Panc1 (cell line): ENCODE data around the gene SLITRK1.

Experiments
- POLR2AphosphoS5 ChIP-seq: IDR thresholded peaks from 2 replicates; pipeline ENCODE4 v1.6.1; 2012; ENCODE audit warnings: mild to moderate bottlenecking, low read depth, low read length, moderate library complexity
- TCF7L2 ChIP-seq: IDR thresholded peaks from 2 replicates; pipeline ENCODE4 v1.6.1; 2011; ENCODE audit warnings: mild to moderate bottlenecking, low read depth, low read length, inconsistent platforms
- TF ChIP-seq, protein P1 (sequence below), 2 experiments: IDR thresholded peaks; 2 replicates each; pipeline ENCODE4 v1.6.1; 2011 to 2012; ENCODE audit warnings: low read depth in 2 of 2, control low read depth in 1 of 2, low read length in 1 of 2, mild to moderate bottlenecking in 1 of 2, moderate library complexity in 1 of 2; ENCODE audit not compliant: insufficient read depth in 1 of 2
- TF ChIP-seq, protein P2 (sequence below): fragments of 450-650 bp; IDR thresholded peaks from 2 replicates; pipeline ENCODE4 v1.5.1; 2017; ENCODE audit warnings: mild to moderate bottlenecking

DNA sequence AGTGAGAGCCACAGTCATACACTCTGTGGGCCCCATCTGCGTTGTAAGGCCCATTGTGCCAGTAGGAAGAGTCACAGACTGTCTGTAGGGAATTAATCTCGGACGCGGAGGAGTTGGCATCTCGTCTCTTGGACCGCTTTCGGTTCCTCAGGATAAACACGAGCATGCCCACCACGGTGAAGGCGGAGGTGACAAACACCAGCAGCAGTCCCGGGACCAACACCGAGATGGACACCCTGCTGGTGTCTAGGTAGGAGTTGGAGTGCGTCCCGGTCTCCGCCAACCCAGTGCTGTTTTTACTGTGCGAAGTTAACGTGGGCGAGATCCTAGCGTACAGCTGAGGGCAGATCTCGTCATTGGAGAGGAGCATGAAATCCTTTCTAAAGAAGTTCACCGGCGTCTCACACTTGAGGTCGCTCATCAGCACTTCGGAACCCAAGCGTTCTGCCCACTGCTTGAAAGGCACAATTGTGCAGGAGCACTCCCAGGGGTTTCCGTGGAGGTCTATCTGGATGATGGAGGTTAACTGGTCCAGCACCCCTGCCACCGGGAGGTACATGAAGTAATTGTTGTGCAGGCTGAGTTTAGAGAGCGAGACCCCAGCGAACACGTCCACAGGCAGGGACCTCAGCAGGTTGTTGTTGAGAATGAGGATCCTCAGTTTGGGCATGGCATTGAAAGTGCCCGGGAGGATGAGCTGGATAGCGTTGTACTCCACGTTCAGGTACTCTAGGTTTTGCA lies 2.7 kb downstream of the SLITRK1 start:
- TF ChIP-seq, protein P1, sequence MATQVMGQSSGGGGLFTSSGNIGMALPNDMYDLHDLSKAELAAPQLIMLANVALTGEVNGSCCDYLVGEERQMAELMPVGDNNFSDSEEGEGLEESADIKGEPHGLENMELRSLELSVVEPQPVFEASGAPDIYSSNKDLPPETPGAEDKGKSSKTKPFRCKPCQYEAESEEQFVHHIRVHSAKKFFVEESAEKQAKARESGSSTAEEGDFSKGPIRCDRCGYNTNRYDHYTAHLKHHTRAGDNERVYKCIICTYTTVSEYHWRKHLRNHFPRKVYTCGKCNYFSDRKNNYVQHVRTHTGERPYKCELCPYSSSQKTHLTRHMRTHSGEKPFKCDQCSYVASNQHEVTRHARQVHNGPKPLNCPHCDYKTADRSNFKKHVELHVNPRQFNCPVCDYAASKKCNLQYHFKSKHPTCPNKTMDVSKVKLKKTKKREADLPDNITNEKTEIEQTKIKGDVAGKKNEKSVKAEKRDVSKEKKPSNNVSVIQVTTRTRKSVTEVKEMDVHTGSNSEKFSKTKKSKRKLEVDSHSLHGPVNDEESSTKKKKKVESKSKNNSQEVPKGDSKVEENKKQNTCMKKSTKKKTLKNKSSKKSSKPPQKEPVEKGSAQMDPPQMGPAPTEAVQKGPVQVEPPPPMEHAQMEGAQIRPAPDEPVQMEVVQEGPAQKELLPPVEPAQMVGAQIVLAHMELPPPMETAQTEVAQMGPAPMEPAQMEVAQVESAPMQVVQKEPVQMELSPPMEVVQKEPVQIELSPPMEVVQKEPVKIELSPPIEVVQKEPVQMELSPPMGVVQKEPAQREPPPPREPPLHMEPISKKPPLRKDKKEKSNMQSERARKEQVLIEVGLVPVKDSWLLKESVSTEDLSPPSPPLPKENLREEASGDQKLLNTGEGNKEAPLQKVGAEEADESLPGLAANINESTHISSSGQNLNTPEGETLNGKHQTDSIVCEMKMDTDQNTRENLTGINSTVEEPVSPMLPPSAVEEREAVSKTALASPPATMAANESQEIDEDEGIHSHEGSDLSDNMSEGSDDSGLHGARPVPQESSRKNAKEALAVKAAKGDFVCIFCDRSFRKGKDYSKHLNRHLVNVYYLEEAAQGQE (IDR thresholded peaks at IDR 0.05; ENCODE audit: insufficient read depth in 1 of 2, low read depth in 2 of 2, low read length in 1 of 2), result no peak
- TF ChIP-seq, protein P2, sequence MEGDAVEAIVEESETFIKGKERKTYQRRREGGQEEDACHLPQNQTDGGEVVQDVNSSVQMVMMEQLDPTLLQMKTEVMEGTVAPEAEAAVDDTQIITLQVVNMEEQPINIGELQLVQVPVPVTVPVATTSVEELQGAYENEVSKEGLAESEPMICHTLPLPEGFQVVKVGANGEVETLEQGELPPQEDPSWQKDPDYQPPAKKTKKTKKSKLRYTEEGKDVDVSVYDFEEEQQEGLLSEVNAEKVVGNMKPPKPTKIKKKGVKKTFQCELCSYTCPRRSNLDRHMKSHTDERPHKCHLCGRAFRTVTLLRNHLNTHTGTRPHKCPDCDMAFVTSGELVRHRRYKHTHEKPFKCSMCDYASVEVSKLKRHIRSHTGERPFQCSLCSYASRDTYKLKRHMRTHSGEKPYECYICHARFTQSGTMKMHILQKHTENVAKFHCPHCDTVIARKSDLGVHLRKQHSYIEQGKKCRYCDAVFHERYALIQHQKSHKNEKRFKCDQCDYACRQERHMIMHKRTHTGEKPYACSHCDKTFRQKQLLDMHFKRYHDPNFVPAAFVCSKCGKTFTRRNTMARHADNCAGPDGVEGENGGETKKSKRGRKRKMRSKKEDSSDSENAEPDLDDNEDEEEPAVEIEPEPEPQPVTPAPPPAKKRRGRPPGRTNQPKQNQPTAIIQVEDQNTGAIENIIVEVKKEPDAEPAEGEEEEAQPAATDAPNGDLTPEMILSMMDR, result no peak
- TF ChIP-seq POLR2AphosphoS5, result no peak
- TF ChIP-seq TCF7L2, result no peak
